Measurements from ENCODE around the gene KIAA1549.

KIAA1549 gene

DNA sequence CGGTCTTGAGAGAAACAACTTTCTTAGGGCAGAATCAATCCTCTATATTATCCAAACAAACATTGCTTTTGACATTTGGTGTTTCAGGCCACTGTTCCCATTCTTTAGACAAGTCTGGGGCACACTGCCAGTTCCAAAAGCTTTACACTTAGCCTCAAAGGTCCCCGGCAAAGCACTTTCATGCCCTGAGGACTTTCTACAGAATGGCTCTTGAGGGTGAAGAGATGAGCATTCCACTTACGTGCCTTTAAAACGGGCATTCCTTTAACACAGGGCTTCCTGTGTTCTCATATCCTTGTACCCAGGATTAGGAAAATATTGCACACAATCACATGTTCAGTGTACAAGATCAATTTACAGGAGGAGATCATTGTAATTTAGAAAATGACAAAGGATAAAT, 196.5 kb downstream of the KIAA1549 start:
- DNase-seq (ENCODE audit: insufficient read length, low spot score) (no peak), FAIRE-seq (no peak)
- no peak for TF ChIP-seq POLR2A (IDR thresholded peaks at IDR 0.05; ENCODE audit: low read depth, low read length)
